Parathyroid adenoma (tissue), 2 donors: ENCODE data around the gene BLOC1S6.

Source experiments
- H2AFZ ChIP-seq: fragments of 300-600 bp; sonication (generic); one replicate; pipeline ENCODE4 v1.7.0; 2017; ENCODE audit warnings: antibody characterized with exemption, mild to moderate bottlenecking
- H3K27ac ChIP-seq: fragments of 300-600 bp; sonication (generic); one replicate; pipeline ENCODE4 v1.7.0; 2017
- H3K27me3 ChIP-seq: fragments of 300-600 bp; sonication (generic); one replicate; pipeline ENCODE4 v1.7.0; 2017; ENCODE audit warnings: low read length; ENCODE audit not compliant: control insufficient read depth, insufficient read depth
- H3K36me3 ChIP-seq: fragments of 300-600 bp; sonication (generic); one replicate; pipeline ENCODE4 v1.7.0; 2017; ENCODE audit warnings: low read length; ENCODE audit not compliant: control insufficient read depth, insufficient read depth
- H3K4me1 ChIP-seq: fragments of 300-600 bp; sonication (generic); one replicate; pipeline ENCODE4 v1.7.0; 2017; ENCODE audit warnings: control low read depth
- H3K4me2 ChIP-seq: fragments of 300-600 bp; sonication (generic); one replicate; pipeline ENCODE4 v1.7.0; 2017; ENCODE audit warnings: low read length
- H3K4me3 ChIP-seq: fragments of 300-600 bp; sonication (generic); one replicate; pipeline ENCODE4 v1.7.0; 2017; ENCODE audit warnings: low read depth, low read length
- H3K79me2 ChIP-seq: fragments of 300-600 bp; sonication (generic); one replicate; pipeline ENCODE4 v1.7.0; 2017; ENCODE audit warnings: control low read depth
- H3K9ac ChIP-seq: fragments of 300-600 bp; sonication (generic); one replicate; pipeline ENCODE4 v1.7.0; 2017; ENCODE audit warnings: mild to moderate bottlenecking
- H3K9me3 ChIP-seq: fragments of 300-600 bp; sonication (generic); one replicate; pipeline ENCODE4 v1.7.0; 2017; ENCODE audit warnings: low read length; ENCODE audit not compliant: control insufficient read depth
- TF ChIP-seq, protein P1 (sequence below): fragments of 300-600 bp; sonication (generic); IDR thresholded peaks from one replicate; pipeline ENCODE4 v1.7.0; 2017; ENCODE audit warnings: antibody characterized with exemption, mild to moderate bottlenecking
- donor health status: primary hyperparathyroidism.

BLOC1S6 gene

DNA sequence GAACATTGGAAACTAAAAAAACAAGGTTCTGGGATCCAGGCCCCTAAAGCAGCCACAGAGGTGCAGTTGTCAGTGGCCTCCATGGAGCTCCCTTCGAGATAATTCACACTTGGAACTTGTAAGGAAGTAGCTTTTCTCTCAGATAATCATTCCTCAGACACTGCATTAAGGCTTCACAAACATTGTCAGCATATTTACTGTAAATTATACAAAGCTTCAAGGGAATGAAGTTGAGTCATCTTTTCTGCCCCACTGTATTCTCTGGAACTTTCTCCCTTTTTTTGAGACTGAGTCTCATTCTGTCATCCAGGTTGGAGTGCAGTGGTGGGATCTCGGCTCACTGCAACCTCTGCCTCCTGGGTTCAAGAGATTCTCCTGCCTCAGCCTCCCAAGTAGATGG, 7.1 kb downstream of the BLOC1S6 start:
- TF ChIP-seq, protein P1, sequence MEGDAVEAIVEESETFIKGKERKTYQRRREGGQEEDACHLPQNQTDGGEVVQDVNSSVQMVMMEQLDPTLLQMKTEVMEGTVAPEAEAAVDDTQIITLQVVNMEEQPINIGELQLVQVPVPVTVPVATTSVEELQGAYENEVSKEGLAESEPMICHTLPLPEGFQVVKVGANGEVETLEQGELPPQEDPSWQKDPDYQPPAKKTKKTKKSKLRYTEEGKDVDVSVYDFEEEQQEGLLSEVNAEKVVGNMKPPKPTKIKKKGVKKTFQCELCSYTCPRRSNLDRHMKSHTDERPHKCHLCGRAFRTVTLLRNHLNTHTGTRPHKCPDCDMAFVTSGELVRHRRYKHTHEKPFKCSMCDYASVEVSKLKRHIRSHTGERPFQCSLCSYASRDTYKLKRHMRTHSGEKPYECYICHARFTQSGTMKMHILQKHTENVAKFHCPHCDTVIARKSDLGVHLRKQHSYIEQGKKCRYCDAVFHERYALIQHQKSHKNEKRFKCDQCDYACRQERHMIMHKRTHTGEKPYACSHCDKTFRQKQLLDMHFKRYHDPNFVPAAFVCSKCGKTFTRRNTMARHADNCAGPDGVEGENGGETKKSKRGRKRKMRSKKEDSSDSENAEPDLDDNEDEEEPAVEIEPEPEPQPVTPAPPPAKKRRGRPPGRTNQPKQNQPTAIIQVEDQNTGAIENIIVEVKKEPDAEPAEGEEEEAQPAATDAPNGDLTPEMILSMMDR = no peak
- no peak overlapping the region for H3K4me3 ChIP-seq
- H3K27ac ChIP-seq = no peak overlapping the region
- H3K4me1 ChIP-seq = no peaks in the 10 kb centered on the region
- H3K9me3 ChIP-seq = no peaks in the 10 kb centered on the region
- H3K4me2 ChIP-seq = no peak overlapping the region
- H3K79me2 ChIP-seq = peaks cover 11% of the 10 kb centered on the region
- H3K36me3 ChIP-seq = no peaks in the 10 kb centered on the region
- H3K27me3 ChIP-seq = no peaks in the 10 kb centered on the region
- no peak overlapping the region for H3K9ac ChIP-seq
- H2AFZ ChIP-seq = no peak overlapping the region

DNA sequence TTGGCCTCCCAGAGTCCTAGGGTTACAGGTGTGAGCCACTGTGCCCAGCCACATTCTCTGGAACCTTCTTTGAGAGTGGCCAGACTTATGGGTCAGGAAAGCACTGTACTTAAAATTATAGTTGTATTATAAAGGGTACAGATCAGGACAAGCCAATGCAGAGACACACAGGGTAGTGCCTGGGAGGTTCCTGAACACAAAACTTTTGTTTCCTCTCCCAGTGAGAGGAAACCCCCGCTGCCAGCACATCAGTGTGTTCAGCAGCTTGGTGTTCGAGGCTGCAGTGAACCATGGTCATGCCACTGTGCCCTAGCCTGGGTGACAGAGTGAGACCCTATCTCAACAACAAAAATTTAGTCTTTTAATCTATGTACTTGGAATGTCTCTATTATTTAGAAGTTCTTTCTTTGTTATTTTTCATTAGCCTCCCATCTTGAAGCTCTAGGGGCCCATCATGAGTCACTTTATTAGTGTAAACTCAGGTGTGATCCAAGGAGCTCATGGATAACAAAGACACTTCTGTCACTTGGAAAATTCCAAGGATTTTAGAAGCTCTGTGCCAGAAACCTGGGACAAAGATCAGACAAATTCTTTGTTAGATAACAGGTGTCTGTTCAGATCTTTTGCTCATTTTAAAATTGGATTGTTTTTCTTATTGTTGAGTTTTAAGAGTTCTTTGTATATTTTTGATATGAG, 7.8 kb downstream of the BLOC1S6 start:
- H3K79me2 ChIP-seq = peaks cover 9% of the 10 kb centered on the region
- no peak overlapping the region for H3K27ac ChIP-seq
- no peak overlapping the region for H3K4me2 ChIP-seq
- H3K9me3 ChIP-seq = no peaks in the 10 kb centered on the region
- H3K9ac ChIP-seq = no peak overlapping the region
- TF ChIP-seq, protein P1 = no peak
- H2AFZ ChIP-seq = no peak overlapping the region
- no peak overlapping the region for H3K4me3 ChIP-seq
- H3K36me3 ChIP-seq = no peaks in the 10 kb centered on the region
- no peaks in the 10 kb centered on the region for H3K27me3 ChIP-seq
- no peaks in the 10 kb centered on the region for H3K4me1 ChIP-seq

DNA sequence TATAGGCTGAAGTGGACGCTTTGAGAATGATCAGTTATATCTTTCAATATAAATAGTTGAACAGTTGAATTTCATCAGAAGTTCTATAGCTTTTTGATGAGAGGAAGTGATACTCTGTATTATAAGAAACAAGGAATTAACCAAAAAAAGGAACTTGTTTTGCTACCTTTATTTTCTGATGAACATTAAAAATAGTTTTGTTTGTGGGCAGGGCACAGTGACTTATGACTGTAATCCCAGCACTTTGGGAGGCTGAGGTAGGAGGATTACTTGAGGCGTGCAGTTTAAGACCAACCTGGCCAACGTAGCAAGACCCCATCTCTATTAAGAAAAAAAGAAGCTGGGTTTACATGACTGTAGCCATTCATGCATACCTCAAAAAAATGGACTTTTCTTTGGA, 16.7 kb downstream of the BLOC1S6 start:
- H3K27me3 ChIP-seq = no peaks in the 10 kb centered on the region
- no peak overlapping the region for H3K27ac ChIP-seq
- no peak overlapping the region for H3K9ac ChIP-seq
- no peak overlapping the region for H3K4me3 ChIP-seq
- no peak overlapping the region for H3K4me2 ChIP-seq
- TF ChIP-seq, protein P1 = no peak
- H3K9me3 ChIP-seq = no peaks in the 10 kb centered on the region
- H3K36me3 ChIP-seq = no peaks in the 10 kb centered on the region
- no peak overlapping the region for H2AFZ ChIP-seq
- H3K4me1 ChIP-seq = no peaks in the 10 kb centered on the region
- no peaks in the 10 kb centered on the region for H3K79me2 ChIP-seq

DNA sequence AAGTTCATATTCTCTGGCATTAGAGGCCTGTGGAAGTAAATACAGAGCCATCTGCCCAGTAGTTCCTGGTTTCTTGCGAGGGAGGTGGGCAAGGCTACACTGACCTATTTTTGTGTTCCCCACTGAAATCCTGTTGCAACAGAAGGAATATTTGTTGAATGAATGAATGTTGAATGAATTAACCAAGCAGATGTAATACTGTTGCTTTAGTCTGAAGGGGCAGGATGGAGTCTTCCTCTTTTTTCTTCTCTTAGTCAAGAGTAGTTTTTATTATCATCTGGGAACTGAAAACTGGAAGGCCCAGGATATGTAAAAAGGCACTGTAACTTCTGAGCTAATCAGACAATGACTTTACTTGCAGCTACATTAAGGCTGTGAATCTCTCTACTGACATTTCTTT, 17.1 kb downstream of the BLOC1S6 start:
- H3K27me3 ChIP-seq = no peaks in the 10 kb centered on the region
- no peaks in the 10 kb centered on the region for H3K9me3 ChIP-seq
- no peak overlapping the region for H3K4me3 ChIP-seq
- H3K79me2 ChIP-seq = no peaks in the 10 kb centered on the region
- TF ChIP-seq, protein P1 = no peak
- no peak overlapping the region for H3K9ac ChIP-seq
- no peak overlapping the region for H3K27ac ChIP-seq
- H3K4me1 ChIP-seq = no peaks in the 10 kb centered on the region
- H3K36me3 ChIP-seq = no peaks in the 10 kb centered on the region
- H3K4me2 ChIP-seq = no peak overlapping the region
- no peak overlapping the region for H2AFZ ChIP-seq

DNA sequence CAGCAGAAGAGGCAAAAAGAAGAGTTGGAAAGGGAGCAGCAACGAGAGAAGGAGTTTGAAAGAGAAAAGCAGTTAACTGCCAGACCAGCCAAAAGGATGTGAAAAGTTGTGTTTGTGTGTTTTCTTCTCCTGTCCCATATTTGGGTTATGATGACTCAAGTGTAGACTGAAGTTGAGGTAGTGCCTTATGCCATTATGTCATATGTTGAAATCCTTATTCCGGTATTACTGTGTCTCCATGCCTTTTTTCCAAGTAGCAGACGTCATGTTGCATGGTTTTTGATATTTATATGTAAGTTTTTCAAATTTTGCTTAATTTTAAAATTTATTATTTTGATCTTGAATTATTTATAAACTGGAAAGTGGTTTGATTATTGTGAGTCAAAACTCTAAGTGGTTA, 19.2 kb downstream of the BLOC1S6 start:
- Histone ChIP-seq H3K79me2 (no peaks in the 10 kb centered on the region), H3K36me3 (no peaks in the 10 kb centered on the region), H3K9me3 (no peaks in the 10 kb centered on the region), H3K4me1 (no peaks in the 10 kb centered on the region), H3K9ac (no peak overlapping the region), H3K27me3 (no peaks in the 10 kb centered on the region), H3K4me3 (no peak overlapping the region), H3K27ac (no peak overlapping the region), H3K4me2 (no peak overlapping the region), H2AFZ (no peak overlapping the region)
- TF ChIP-seq, protein P1 = no peak
